ENCODE results near the gene FASTK. TPM values are rescaled to one million over a fixed set of nuclear protein-coding genes. Genes with fewer than 3 reads are reported as not detected.

FASTK gene
- polyA plus RNA-seq, 1 experiment, result 89.9 TPM

GRCh38 chr7:151124481-151124880 lies 43.9 kb upstream of the FASTK start:
- CTCF ChIA-PET, result interaction anchor here (0.6 to 4.4 kb wide), 27 partner anchors 11 to 788 kb away, joined by 3 to 36 read pairs (median 5); partner anchors contain the start of gene TMUB1
- no peak for DNase-seq (ENCODE audit: low read depth)
- no peaks in the 10 kb centered on the region for H3K27me3 ChIP-seq (ENCODE audit: control insufficient read depth, insufficient read depth, low read length)
- H3K4me3 ChIP-seq (ENCODE audit: low read depth, low read length), result no peak overlapping the region
- TF ChIP-seq CTCF (IDR thresholded peaks at IDR 0.05; ENCODE audit: insufficient read depth, low read depth, low read length), result no peak
- peaks cover 48% of the 10 kb centered on the region for H3K36me3 ChIP-seq (ENCODE audit: control insufficient read depth, insufficient read depth, low read length)
- POLR2A ChIA-PET, result no interaction called here

DNA sequence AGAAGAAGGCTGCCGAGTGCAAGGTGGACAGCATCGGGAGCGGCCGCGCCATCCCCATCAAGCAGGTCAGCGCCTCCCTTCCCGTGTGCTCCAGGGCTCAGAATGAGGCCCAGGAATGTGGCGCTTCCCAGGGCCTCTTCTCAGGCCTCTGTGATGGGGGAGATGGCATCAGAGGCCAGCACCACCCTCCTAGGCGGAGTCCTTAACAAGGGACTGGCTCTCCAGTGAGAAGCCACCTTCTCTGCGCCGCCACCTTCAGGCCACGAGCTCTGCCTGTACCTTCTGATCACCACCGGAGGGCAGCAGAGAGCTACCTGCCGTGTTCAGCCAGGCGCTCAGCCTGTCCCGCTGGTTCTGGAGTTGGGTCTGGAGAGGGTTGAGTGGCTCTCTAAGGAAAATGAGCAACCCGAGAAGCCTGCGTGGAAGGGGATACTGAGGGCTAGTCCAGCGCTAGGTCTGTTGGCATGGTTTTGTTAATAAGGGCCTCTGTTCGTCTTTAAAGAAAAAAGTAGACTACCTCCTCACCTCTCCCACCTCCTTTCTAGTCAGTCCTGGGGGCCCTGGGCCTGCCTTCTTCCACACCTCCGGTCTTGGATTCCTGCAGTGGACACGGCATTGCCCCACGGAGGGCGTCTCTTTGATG lies 43.3 kb upstream of the FASTK start:
- ChIA-PET CTCF (interaction anchor here (0.6 to 4.4 kb wide), 34 partner anchors 10 to 787 kb away, joined by 3 to 36 read pairs (median 4); partner anchors contain the start of gene TMUB1), POLR2A (no interaction called here)
- peaks cover 48% of the 10 kb centered on the region for H3K36me3 ChIP-seq (ENCODE audit: control insufficient read depth, insufficient read depth, low read length)
- peak; percentile 99 for TF ChIP-seq CTCF (IDR thresholded peaks at IDR 0.05; ENCODE audit: insufficient read depth, low read depth, low read length)
- no peak overlapping the region for H3K4me3 ChIP-seq (ENCODE audit: low read depth, low read length)
- no peaks in the 10 kb centered on the region for H3K27me3 ChIP-seq (ENCODE audit: control insufficient read depth, insufficient read depth, low read length)
- no peak for DNase-seq (ENCODE audit: low read depth)

DNA sequence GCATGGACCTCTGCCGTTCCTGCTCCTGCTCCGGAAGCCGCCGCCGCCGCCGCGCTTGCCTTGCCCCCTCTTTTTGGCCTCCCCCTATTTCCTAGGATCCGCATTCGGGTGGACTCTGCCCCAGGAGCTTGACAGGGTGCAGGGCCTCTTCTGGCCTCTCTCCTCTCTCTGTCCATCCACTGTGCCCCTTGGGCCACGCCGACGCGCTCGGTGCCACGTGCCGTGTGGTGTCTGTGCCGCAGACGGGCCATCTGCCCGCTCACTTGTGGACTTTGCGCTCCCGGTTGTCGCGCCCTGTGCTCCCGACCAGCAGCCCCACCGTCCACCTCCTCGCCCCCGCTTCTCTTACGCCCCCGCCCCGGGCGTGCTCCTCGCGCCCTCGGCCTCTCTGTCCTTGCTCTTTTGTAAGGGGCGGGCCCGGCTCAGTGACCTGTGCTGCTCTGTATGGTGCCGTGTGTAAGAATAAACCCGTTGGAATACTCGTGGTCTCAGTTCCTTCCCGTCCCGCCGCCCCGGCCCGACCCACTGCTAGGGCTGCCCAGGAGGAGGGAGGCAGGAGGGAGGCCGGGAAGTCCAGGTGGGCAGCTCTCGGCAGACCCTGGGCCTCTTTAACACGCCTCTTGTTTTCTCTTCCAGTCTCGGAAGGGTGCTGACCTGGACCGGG lies 42.7 kb upstream of the FASTK start:
- peaks cover 50% of the 10 kb centered on the region for H3K36me3 ChIP-seq (ENCODE audit: control insufficient read depth, insufficient read depth, low read length)
- DNase-seq (ENCODE audit: low read depth), result no peak
- no peaks in the 10 kb centered on the region for H3K27me3 ChIP-seq (ENCODE audit: control insufficient read depth, insufficient read depth, low read length)
- ChIA-PET CTCF (interaction anchor here (0.6 to 4.4 kb wide), 26 partner anchors 9 to 182 kb away, joined by 3 to 36 read pairs (median 5); no protein-coding TSS in a partner anchor), POLR2A (no interaction called here)
- TF ChIP-seq CTCF (IDR thresholded peaks at IDR 0.05; ENCODE audit: insufficient read depth, low read depth, low read length), result no peak
- H3K4me3 ChIP-seq (ENCODE audit: low read depth, low read length), result no peak overlapping the region

GRCh38 chr7:151122796-151123157 lies 42.2 kb upstream of the FASTK start:
- TF ChIP-seq CTCF (IDR thresholded peaks at IDR 0.05; ENCODE audit: insufficient read depth, low read depth, low read length), result no peak
- DNase-seq (ENCODE audit: low read depth), result no peak
- Histone ChIP-seq H3K36me3 (ENCODE audit: control insufficient read depth, insufficient read depth, low read length) (peaks cover 50% of the 10 kb centered on the region), H3K27me3 (ENCODE audit: control insufficient read depth, insufficient read depth, low read length) (no peaks in the 10 kb centered on the region), H3K4me3 (ENCODE audit: low read depth, low read length) (no peak overlapping the region)
- ChIA-PET POLR2A (no interaction called here), CTCF (interaction anchor here (1.4 to 4.4 kb wide), 4 partner anchors 9 to 182 kb away, joined by 4 to 36 read pairs (median 16); no protein-coding TSS in a partner anchor)

DNA sequence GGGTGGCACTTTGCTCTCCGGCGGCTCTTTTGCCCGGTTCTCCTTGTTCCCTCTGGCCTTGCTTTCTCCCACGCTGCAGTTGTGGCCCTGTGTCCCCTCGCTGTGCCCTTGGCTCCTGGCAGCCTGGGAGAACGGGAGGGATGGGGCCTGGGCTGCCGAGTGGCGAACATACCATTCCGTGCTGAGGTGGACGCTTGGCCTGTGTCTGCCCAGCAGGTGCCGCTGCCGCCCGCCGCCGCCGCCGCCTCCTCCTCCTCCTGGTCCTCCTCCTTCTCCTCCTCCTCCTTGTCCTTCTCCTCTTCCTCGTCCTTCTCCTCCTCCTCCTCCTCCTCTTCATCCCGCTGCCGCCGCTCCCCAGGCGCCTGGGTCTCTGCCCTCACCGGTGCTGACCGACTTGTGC lies 41.7 kb upstream of the FASTK start:
- no peaks in the 10 kb centered on the region for H3K27me3 ChIP-seq (ENCODE audit: control insufficient read depth, insufficient read depth, low read length)
- TF ChIP-seq CTCF (IDR thresholded peaks at IDR 0.05; ENCODE audit: insufficient read depth, low read depth, low read length), result no peak
- no peak overlapping the region for H3K4me3 ChIP-seq (ENCODE audit: low read depth, low read length)
- CTCF ChIA-PET, result interaction anchor here (3.4 to 4.4 kb wide), 2 partner anchors 8 to 13 kb away, joined by 16 to 36 read pairs; no protein-coding TSS in a partner anchor
- H3K36me3 ChIP-seq (ENCODE audit: control insufficient read depth, insufficient read depth, low read length), result peaks cover 55% of the 10 kb centered on the region
- no peak for DNase-seq (ENCODE audit: low read depth)
- POLR2A ChIA-PET, result no interaction called here
